CD4-positive, alpha-beta T cell treated with Interleukin-4 for 1 hour (primary cell): ENCODE results near the gene CLBA1.
A peak's percentile ranks its signal among the peaks of the same experiment; 100 is the strongest.
"Not testable (repeated sequence)": the region's sequence is repeated elsewhere in the genome, so short reads cannot be mapped to it uniquely, and the experiment has no call there.

Experiments used
- DNase-seq, 2 donors: peaks; one replicate each; pipeline ENCODE4 v3.0.0-alpha.2; 2020 to 2022

The CLBA1 gene

DNA sequence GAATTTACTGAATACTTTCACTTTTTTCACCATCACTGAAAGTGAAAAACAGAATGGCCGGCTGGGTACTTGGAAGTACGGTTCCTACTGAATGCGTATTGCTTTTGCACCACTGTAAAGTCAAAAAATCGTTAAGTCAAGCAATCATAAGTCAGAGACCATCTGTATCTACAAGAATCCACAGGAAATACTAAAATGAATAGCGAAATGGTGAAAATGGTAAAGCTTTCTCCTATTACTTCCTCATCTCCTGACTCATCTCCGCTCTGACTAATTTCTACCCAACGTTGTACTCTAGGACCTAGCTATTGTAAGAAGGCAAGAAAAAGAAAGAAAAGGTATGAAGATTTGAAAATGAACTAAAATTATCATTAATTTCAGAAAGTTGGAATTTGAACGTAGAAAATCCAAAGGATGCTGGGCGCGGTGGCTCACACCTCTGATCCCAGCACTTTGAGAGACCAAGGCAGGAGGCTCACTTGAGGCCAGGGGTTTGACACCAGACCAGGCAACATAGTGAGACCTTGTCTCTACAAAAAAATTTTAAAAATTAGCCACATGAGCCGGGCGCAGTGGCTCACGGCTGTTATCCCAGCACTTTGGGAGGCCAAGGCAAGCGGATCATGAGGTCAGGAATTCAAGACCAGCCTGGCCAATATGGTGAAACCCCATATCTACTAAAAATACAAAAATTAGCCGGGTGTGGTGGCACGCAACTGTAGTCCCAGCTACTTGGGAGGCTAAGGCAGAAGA lies 40.6 kb downstream of the CLBA1 start:
- no peak for DNase-seq

GRCh38 chr14:105026802-105027563 lies 41.4 kb downstream of the CLBA1 start:
- DNase-seq = no peak

- not testable (repeated sequence) for DNase-seq
Measured at GRCh38 chr14:105027718-105028117, 42.1 kb downstream of the CLBA1 start.

DNA sequence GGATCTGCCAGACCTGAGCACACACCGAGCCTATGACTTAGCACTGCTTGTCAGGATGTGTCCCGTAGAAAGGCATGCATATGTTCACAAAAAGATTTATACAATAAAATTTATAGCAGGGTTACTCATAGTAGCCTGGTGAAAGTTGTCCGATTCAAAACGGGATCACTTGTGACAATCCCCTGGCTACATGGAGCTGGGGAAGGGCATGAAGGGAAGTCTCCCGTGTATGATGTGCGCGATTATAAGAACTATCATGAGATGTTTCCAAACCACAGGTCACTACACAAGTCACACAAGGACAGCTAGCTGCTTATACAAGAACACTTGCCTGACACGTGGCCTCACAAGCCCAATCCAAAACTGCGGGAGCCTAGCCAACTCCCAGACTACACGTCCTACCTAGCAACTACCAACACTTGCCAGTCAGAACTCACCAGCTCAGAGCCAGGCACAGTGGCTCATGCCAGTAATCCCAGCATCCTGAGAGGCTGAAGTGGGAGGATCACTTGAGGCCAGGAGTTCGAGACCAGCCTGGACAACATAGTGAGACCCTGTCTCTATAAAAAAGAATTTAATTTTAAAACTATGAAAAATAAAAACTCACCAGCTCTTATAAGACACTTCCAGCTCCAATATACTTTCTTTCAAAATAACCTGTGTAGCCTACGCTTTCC lies 42.8 kb downstream of the CLBA1 start:
- no peak for DNase-seq

DNA sequence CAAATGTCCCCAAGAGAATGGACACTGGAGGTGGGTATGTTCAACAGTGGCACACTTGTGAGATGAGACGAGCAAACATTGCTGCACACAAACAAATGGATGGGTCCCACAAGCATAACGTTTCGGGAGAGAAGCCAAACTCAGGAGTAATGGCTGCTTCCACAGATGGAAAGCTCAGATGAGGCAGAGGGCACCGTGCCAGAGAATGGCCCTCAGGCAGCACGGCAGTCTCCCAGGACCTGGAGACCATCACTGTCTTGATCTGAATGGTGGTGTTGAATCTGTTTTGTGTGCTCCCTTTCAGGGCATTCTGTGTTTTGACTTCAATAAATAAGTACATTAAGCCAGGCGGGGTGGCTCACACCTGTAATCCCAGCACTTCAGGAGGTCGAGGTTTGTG lies 43.8 kb downstream of the CLBA1 start:
- DNase-seq = no peak

DNA sequence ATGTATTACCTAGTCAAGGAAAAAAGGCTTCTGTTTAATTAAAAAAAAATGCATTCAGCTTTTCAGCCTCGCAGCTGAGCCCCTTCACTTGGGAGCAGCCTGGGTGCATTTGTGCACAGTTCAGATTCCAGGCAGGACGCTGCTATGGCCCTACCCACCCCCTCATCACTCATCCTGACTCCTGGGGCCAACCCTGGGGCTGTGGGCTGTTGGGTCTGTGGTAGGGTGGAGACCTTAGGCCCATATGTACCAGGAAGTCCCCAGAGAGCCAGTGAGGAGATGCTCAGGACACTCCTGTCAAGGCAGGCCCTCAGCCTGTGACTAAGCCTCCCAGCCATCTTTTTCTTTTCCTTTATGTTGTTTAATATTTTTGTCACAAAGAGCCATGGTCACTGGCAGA lies 44.6 kb downstream of the CLBA1 start:
- no peak for DNase-seq

GRCh38 chr14:105030836-105031396 lies 45.3 kb downstream of the CLBA1 start:
- DNase-seq = no peak

- not testable (repeated sequence) for DNase-seq
Measured at GRCh38 chr14:105032451-105032901, 46.9 kb downstream of the CLBA1 start.

GRCh38 chr14:105033412-105033900 lies 47.9 kb downstream of the CLBA1 start:
- DNase-seq = peak in 1 of 2 donors; percentile 35

GRCh38 chr14:105034315-105035039 lies 48.9 kb downstream of the CLBA1 start:
- no peak for DNase-seq

DNA sequence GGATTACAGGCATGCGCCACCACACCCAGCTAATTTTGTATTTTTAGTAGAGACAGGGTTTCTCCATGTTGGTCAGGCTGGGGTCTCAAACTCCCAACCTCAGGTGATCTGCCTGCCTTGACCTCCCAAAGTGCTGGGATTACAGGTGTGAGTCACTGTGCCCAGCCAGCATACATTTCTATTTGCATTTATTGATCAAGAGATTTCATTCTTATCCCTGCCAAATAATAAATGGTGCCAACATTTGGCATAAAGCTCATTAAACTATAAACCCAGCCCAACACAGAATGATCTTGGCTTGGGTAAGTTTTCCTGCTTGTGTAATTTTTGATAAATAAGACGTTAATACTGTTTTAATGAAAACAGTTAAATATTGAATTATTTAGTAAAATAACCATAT lies 50.0 kb downstream of the CLBA1 start:
- not testable (repeated sequence) for DNase-seq

GRCh38 chr14:105039458-105040205 lies 54.0 kb downstream of the CLBA1 start:
- no peak for DNase-seq

DNA sequence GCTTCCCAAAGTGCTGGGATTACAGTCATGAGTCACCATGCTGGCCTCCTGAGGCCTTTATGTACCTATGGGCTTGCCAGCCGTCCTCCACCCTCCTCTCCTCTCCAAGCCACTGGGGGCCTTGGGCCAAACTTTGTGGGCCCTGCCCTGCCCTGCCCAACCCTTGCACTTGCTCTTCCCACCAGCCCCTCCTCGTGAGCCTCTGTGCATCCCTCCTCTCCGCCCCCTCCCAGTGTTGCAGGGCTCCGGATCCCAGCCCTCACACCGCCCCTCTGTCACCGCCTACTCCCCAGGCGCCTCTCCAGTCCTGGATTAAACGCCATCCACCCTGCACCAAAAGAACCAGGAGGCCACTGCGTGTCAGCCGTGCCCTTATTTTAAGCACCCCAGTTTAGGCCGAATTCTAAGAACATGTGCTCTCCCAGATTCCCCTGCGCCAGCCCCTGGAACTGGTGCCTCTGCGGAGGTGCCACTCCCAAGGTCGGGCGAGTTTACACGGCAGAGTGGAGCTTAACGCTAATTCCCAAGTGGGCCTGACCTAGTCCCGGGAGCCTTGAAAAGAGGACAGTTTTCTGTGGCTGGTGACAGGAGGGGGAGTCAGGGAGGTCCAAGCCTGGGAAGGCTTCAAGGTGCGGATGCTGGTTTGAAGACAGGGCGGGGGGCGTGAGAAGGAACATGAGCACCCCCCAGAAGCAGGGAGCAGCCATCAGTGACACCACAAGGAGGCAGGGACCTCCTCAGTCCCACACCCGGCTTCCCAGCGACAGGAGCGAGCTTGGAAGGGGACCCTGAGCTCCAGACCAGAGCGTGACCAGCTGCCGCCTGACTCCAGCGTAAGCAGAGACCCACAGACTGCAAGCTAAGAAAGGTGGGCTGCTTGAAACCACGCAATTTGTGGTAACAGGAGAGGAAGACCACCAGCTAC lies 56.5 kb downstream of the CLBA1 start:
- no peak for DNase-seq

DNA sequence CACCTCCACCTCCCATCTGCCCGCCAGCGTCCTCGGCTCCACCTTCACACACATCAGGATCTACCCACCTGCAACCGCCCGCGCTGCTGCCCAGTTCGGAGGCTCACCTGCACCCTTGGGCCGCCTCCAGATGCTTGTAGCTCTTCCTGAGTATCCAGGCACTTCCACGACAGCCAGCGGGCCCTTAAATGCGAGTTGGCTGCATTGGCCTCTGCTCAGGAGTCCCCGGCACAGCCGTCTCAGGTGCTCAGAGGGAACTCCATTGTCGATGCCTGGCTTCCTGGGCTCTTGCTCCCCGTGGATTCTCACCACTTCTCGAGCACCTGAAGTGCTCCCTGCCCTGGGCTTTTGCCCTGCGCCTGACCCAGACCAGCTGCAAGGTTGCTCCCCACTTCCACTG lies 57.2 kb downstream of the CLBA1 start:
- DNase-seq = no peak

GRCh38 chr14:105043641-105044040 lies 58.1 kb downstream of the CLBA1 start:
- no peak for DNase-seq
